Pancreas (tissue), 10 donors: ENCODE measurements around the gene LAMA5. TPM values are rescaled to one million over a fixed set of nuclear protein-coding genes. Genes with fewer than 3 reads are reported as not detected.

Experiments used
- ATAC-seq, 4 donors: fragments of 200-7000 bp; cut with Tn5 transposase; one replicate each; pipeline versions ENCODE4 v1.8.0 to v1.9.1; 2020; ENCODE audit warnings: mild to moderate bottlenecking in 4 of 4, moderate library complexity in 4 of 4
- DNase-seq, 6 donors: peaks; one replicate each; pipeline ENCODE4 v3.0.0-alpha.2; 2020
- FAIRE-seq: peaks from 2 replicates; lab custom pipeline; 2012; peaks lifted over from hg19 to GRCh38; lab: Jason Lieb, UNC
- H3K27ac ChIP-seq, 4 donors: fragments of 200-600 bp; sonication (generic); 1 replicate in 3 of 4; 2 replicates in 1 of 4; pipeline versions ENCODE4 v1.5.0 to v1.8.0; 2020
- H3K27me3 ChIP-seq, 4 donors: fragments of 200-600 bp; one replicate each; pipeline ENCODE4 v1.8.0; 2021
- H3K36me3 ChIP-seq, 3 donors: fragments of 200-600 bp; sonication (generic) in 1 of 3; one replicate each; pipeline versions ENCODE4 v1.5.0 to v1.8.0; 2020 to 2021
- H3K4me1 ChIP-seq, 3 donors: fragments of 200-600 bp; one replicate each; pipeline ENCODE4 v1.8.0; 2021
- H3K4me3 ChIP-seq, 4 donors: fragments of 200-600 bp; sonication (generic) in 2 of 4; one replicate each; pipeline versions ENCODE4 v1.5.0 to v1.8.0; 2020 to 2021
- H3K9me3 ChIP-seq, 4 donors: fragments of 200-600 bp; one replicate each; pipeline ENCODE4 v1.8.0; 2021
- CTCF ChIP-seq, 4 donors: fragments of 200-600 bp; sonication (generic) in 3 of 4; IDR thresholded peaks; one replicate each; pipeline versions ENCODE4 v1.5.0 to v1.8.0; 2021; ENCODE audit warnings: antibody characterized with exemption in 4 of 4
- WGBS, 2 donors: extraction: QIAGEN DNeasy Blood & Tissue Kit; methylation state at CpG; one replicate each; pipeline ENCODE4 v1.1.7; 2013; 5-methylcytosine and 5-hydroxymethylcytosine counted together
- intact Hi-C, 3 donors: fragments of 100-400 bp; cut with DNase I; formaldehyde crosslinking; loops; one replicate each; pipeline versions ENCODE4 v1.11.1 to v1.14.2; 2022
- polyA plus RNA-seq, 2 donors: library from polyadenylated mRNA; stranded (reverse); fragments of 200-250 nt; gene quantifications; one replicate each; pipeline ENCODE4 v1.2.3, GENCODE V29; 2013
- total RNA-seq, 6 donors: library from RNA; stranded (reverse); fragmentation: NEBNext Ultra II Directional in 4 of 6; extraction: Animal tissue kit (Norgen Biotek cat#: 25700) in 4 of 6; gene quantifications; one replicate each; pipeline versions ENCODE4 v1.2.1 to v1.2.4, GENCODE V29; 2021 to 2023
- donor health status: healthy with polysubstance abuse.
- donor health status: DM: no; HTN: no; CAD: no; lungs with moderate emphysema.
- donor health status: DM: no; HTN: no; CAD: no.
- donor health status: control.
- donor health status: control.
- donor health status: Bipolar disorder and iron deficiency.
- donor health status: DM: yes; HTN: yes; CAD: no.
- donor health status: DM: no; HTN: no; CAD: no.
- donor health status: DM: no; HTN: no; CAD: no.
- donor health status: DM: yes; HTN: yes; CAD: no.

LAMA5 gene
- total and polyA plus RNA-seq, 8 donors: 43.6 to 344 (median 62.2) TPM

- Histone ChIP-seq H3K27ac (peak overlapping the region in 1 of 4 donors; percentile 38), H3K4me3 (peak overlapping the region in 1 of 4 donors; percentile 23), H3K4me1 (peaks cover 21 to 29% (median 25%) of the 10 kb centered on the region in 3 donors), H3K9me3 (no peaks in the 10 kb centered on the region), H3K27me3 (no peaks in the 10 kb centered on the region), H3K36me3 (no peaks in the 10 kb centered on the region)
- DNase-seq (peak in 3 of 6 donors; percentile 66 to 86 (median 76)), ATAC-seq (peak in 3 of 4 donors; percentile 4 to 19 (median 16)), FAIRE-seq (no peak)
- 22 to 24% methylated on average over 15 of the region's 15 CpGs for WGBS, 2 donors
- no peak for TF ChIP-seq CTCF (IDR thresholded peaks at IDR 0.05)
- intact Hi-C loops: no loop called here
Observed at GRCh38 chr20:62368392-62368975, 1.4 kb upstream of the LAMA5 start.

DNA sequence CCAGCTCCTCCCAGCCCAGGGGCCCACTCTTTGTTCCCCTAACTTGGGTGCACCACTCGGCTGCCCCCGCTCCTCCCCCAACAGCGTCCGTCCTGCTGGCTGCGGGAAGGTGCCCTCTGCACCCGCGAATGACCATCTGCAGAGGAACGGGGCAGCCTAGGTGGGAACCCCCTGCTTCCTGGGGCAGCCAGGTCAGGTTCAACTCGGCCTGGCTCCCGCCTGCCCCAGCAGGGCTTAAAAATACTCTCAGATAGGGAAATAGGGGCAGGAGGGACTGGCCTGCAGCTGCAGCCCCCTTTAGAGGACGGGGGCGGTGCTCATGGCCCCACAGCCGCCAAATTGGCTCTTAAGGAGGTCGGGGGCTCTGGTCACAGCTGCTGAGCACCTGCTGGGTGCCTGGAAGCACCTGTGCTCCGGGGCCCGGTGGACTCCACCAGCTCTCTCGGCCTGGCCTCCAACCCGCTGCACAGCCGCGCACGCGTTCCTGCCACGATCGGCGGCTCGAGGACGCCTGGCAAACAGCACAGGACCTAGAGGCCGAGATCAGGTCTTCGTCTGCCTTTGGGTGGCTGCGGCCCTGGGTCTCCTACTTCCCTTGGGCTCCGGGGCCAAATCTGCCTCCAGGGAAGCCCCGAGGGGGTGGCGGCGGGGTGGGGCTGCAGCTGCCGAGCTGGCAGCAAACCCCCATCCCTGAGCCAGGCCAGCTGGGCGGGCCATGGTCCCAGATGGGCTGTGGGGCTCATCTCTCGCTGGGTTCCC is 700 bp upstream of the LAMA5 start:
- peaks cover 21 to 29% (median 25%) of the 10 kb centered on the region in 3 donors for H3K4me1 ChIP-seq

DNA sequence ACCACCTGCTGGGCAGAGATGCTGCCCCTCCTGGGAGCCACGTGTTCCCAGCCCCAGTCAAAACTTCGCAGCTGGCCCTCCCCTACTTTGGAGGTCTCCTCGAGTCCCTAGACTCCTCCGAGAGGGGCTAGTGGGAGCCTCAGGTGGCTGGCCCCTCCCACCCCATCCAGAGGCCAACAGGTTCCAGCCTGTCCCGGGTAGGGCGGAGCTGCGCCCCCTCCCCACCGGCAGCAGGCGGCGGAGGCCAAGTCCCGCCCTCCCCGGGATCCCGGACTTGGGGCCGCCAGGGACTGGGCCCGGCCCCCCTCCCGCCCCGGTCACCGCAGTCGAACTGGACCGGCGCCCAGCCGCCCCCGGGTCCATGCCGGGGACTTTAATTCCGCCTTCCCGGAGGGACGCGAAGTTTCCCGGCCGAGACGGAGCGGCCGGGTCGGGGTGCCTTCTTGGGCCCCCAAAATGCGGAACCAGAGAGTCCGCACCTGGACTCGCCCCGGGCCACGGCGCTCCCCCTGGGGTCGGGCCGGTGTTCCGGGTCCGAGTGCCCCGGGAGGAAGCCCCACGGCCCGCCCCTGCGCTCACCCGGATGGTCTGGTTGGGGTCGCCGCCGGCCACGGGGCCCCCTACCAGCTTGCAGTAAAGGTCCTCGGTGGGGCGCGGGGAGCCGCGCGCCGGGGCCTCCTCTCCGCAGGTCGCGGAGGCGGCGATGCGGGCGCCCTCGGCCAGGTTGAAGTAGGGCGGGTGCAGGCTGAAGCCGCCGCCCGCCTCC is 559 bp downstream of the LAMA5 start:
- intact Hi-C loops: no loop called here
- Histone ChIP-seq H3K4me1 (peaks cover 21 to 29% (median 25%) of the 10 kb centered on the region in 3 donors), H3K9me3 (no peaks in the 10 kb centered on the region), H3K27me3 (no peaks in the 10 kb centered on the region), H3K36me3 (no peaks in the 10 kb centered on the region), H3K4me3 (peak overlapping the region; percentile 63 to 94 (median 88)), H3K27ac (peak overlapping the region; percentile 51 to 64 (median 63))
- WGBS, 2 donors: 1 to 2% methylated on average over 41 to 72 of the region's 72 CpGs
- no peak for TF ChIP-seq CTCF (IDR thresholded peaks at IDR 0.05)
- ATAC-seq (peak; percentile 26 to 59 (median 34)), DNase-seq (peak in 4 of 6 donors; percentile 56 to 84 (median 70)), FAIRE-seq (no peak)

More for the DNA sequence above, 700 bp upstream of the LAMA5 start:
- ATAC-seq (peak; percentile 10 to 38 (median 25)), DNase-seq (peak in 3 of 6 donors; percentile 55 to 86 (median 69)), FAIRE-seq (no peak)
- peak overlapping the region; percentile 63 to 94 (median 88) for H3K4me3 ChIP-seq
- no peak for TF ChIP-seq CTCF (IDR thresholded peaks at IDR 0.05)
- no peaks in the 10 kb centered on the region for H3K36me3 ChIP-seq
- H3K9me3 ChIP-seq: no peaks in the 10 kb centered on the region
- 21 to 28% methylated on average over 36 to 37 of the region's 37 CpGs for WGBS, 2 donors
- intact Hi-C loops: no loop called here
- no peaks in the 10 kb centered on the region for H3K27me3 ChIP-seq
- H3K27ac ChIP-seq: peak overlapping the region; percentile 23 to 42 (median 40)

DNA sequence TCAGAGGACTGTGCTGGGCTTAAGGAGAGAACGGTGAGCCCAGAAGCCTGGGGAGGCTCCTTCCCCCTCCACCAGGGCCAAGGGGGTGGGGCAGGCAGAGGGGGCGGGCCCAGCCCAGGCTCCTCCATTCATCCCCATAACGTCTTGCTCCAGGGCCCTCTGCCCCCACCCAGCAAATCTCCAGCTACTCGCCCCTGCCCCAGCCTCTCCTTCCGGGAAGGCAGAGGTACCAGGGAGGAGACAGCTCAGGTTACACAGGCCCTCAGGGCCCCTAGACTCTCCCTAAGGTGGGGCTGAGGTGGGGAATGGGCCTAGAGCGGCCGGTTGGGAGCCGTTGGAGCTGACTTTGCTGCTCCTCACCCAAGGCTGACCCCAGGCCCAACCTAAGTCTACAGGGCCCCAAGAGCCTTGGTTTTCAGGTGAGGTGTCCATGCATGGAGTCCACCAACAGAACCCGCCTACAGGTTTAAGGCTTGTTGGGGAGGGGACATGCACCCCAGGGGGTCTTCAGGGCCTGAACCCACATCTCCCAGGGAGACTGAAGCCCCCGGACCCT is 1.2 kb downstream of the LAMA5 start:
- no peaks in the 10 kb centered on the region for H3K9me3 ChIP-seq
- 15 to 19% methylated on average over 10 of the region's 10 CpGs for WGBS, 2 donors

More for the DNA sequence above, 1.2 kb downstream of the LAMA5 start:
- DNase-seq (peak in 5 of 6 donors; percentile 45 to 73 (median 56)), FAIRE-seq (no peak), ATAC-seq (peak; percentile 5 to 17 (median 12))
- no peak for TF ChIP-seq CTCF (IDR thresholded peaks at IDR 0.05)
- Histone ChIP-seq H3K27ac (peak overlapping the region; percentile 51 to 64 (median 63)), H3K36me3 (no peaks in the 10 kb centered on the region), H3K4me3 (peak overlapping the region; percentile 63 to 94 (median 88)), H3K4me1 (peaks cover 21 to 29% (median 25%) of the 10 kb centered on the region in 3 donors), H3K27me3 (no peaks in the 10 kb centered on the region)
- intact Hi-C loops: no loop called here
